H9 (cell line): ENCODE results near the gene UPF3B. TPM values are rescaled to one million over a fixed set of nuclear protein-coding genes. Genes with fewer than 3 reads are reported as not detected.
A peak's percentile ranks its signal among the peaks of the same experiment; 100 is the strongest.

Experiments
- DNase-seq: peaks from one replicate; pipeline ENCODE4 v3.0.0-alpha.2; 2017
- H2AFZ ChIP-seq: one replicate; pipeline ENCODE4 v1.6.1; 2013; ENCODE audit warnings: mild to moderate bottlenecking, low read length, control low read depth, moderate library complexity
- H2AK5ac ChIP-seq: 2 replicates; pipeline ENCODE4 v1.6.1; 2013; ENCODE audit warnings: low read length, control low read depth, mixed read lengths; ENCODE audit not compliant: insufficient read length
- H2BK120ac ChIP-seq: one replicate; pipeline ENCODE4 v1.6.1; 2013; ENCODE audit warnings: low read depth, mild to moderate bottlenecking, low read length, control low read depth, inconsistent platforms; ENCODE audit not compliant: poor library complexity, severe bottlenecking
- H2BK12ac ChIP-seq: 2 replicates; pipeline ENCODE4 v1.6.1; 2013; ENCODE audit warnings: low read length, control low read depth, mixed read lengths, low read depth; ENCODE audit not compliant: insufficient read length
- H2BK15ac ChIP-seq: 2 replicates; pipeline ENCODE4 v1.6.1; 2013; ENCODE audit warnings: low read depth, low read length, control low read depth
- H2BK20ac ChIP-seq: one replicate; pipeline ENCODE4 v1.6.1; 2013; ENCODE audit warnings: low read depth, mild to moderate bottlenecking, low read length, control low read depth, inconsistent platforms; ENCODE audit not compliant: poor library complexity, severe bottlenecking
- H2BK5ac ChIP-seq: 2 replicates; pipeline ENCODE4 v1.6.1; 2013; ENCODE audit warnings: low read length, control low read depth, mixed read lengths; ENCODE audit not compliant: insufficient read length
- H3K14ac ChIP-seq: 2 replicates; pipeline ENCODE4 v1.6.1; 2013; ENCODE audit warnings: low read length, control low read depth; ENCODE audit not compliant: insufficient read depth
- H3K18ac ChIP-seq: 2 replicates; pipeline ENCODE4 v1.6.1; 2013; ENCODE audit warnings: low read depth, mild to moderate bottlenecking, mixed read lengths, low read length, control low read depth; ENCODE audit not compliant: insufficient read length
- H3K23ac ChIP-seq: 2 replicates; pipeline ENCODE4 v1.6.1; 2013; ENCODE audit warnings: low read length, control low read depth, mixed read lengths, low read depth; ENCODE audit not compliant: insufficient read length
- H3K23me2 ChIP-seq: 2 replicates; pipeline ENCODE4 v1.6.1; 2013; ENCODE audit warnings: low read depth, mild to moderate bottlenecking, mixed read lengths, low read length, control low read depth; ENCODE audit not compliant: insufficient read length, poor library complexity, severe bottlenecking
- H3K27ac ChIP-seq: 2 replicates; pipeline ENCODE4 v1.5.1; 2013; ENCODE audit warnings: low read length, control low read depth, mixed read lengths, low read depth; ENCODE audit not compliant: insufficient read length
- H3K27me3 ChIP-seq: 2 replicates; pipeline ENCODE4 v1.6.1; 2013; ENCODE audit warnings: low read length, control low read depth, inconsistent platforms; ENCODE audit not compliant: insufficient read depth
- H3K4ac ChIP-seq: 2 replicates; pipeline ENCODE4 v1.6.1; 2013; ENCODE audit warnings: low read depth, mild to moderate bottlenecking, control low read depth, inconsistent platforms, low read length, moderate library complexity
- H3K4me1 ChIP-seq: 2 replicates; pipeline ENCODE4 v1.6.1; 2013; ENCODE audit warnings: low read length, control low read depth, inconsistent platforms; ENCODE audit not compliant: insufficient read depth
- H3K4me2 ChIP-seq: 2 replicates; pipeline ENCODE4 v1.6.1; 2013; ENCODE audit warnings: low read length, control low read depth, mixed read lengths; ENCODE audit not compliant: insufficient read length, insufficient read depth
- H3K56ac ChIP-seq: 2 replicates; pipeline ENCODE4 v1.6.1; 2013; ENCODE audit warnings: low read depth, mild to moderate bottlenecking, mixed read lengths, low read length, control low read depth; ENCODE audit not compliant: insufficient read length
- H3K79me1 ChIP-seq: 2 replicates; pipeline ENCODE4 v1.6.1; 2013; ENCODE audit warnings: low read depth, mild to moderate bottlenecking, moderate library complexity, low read length, control low read depth, inconsistent platforms; ENCODE audit not compliant: insufficient read depth, poor library complexity, severe bottlenecking
- H3K79me2 ChIP-seq: 2 replicates; pipeline ENCODE4 v1.6.1; 2013; ENCODE audit warnings: low read length, control low read depth, inconsistent platforms; ENCODE audit not compliant: insufficient read depth
- H3K9ac ChIP-seq: 2 replicates; pipeline ENCODE4 v1.6.1; 2013; ENCODE audit warnings: low read length, control low read depth, mixed read lengths; ENCODE audit not compliant: insufficient read length; ENCODE audit errors: extremely low read depth
- H3K9me3 ChIP-seq: one replicate; pipeline ENCODE4 v1.6.1; 2013; ENCODE audit warnings: low read depth, low read length, inconsistent platforms; ENCODE audit not compliant: control insufficient read depth
- H3T11ph ChIP-seq: one replicate; pipeline ENCODE4 v1.6.1; 2013; ENCODE audit warnings: mild to moderate bottlenecking, low read length, control low read depth, inconsistent platforms
- H4K20me1 ChIP-seq: one replicate; pipeline ENCODE4 v1.6.1; 2013; ENCODE audit not compliant: control insufficient read depth, insufficient read length, insufficient read depth
- H4K5ac ChIP-seq: 2 replicates; pipeline ENCODE4 v1.6.1; 2013; ENCODE audit warnings: low read depth, mild to moderate bottlenecking, mixed read lengths, low read length, control low read depth; ENCODE audit not compliant: insufficient read length
- H4K8ac ChIP-seq: replicated peaks from 2 replicates; pipeline ENCODE4 v1.6.1; 2013; ENCODE audit warnings: low read length, control low read depth, mixed read lengths, low read depth; ENCODE audit not compliant: insufficient read length
- H4K91ac ChIP-seq: 2 replicates; pipeline ENCODE4 v1.6.1; 2013; ENCODE audit warnings: low read depth, mild to moderate bottlenecking, moderate library complexity, mixed read lengths, low read length, control low read depth; ENCODE audit not compliant: insufficient read length
- H3K27ac Mint-ChIP-seq, 3 experiments: 2 replicates in 2 of 3; 3 replicates in 1 of 3; pipeline ENCODE4 v1.8.0; 2020 to 2021; ENCODE audit warnings: mixed read lengths in 3 of 3, mild to moderate bottlenecking in 1 of 3, moderate library complexity in 1 of 3
- H3K27me3 Mint-ChIP-seq: 2 replicates; pipeline ENCODE4 v1.8.0; 2021; ENCODE audit warnings: low read depth, mild to moderate bottlenecking, moderate library complexity, mixed read lengths
- H3K36me3 Mint-ChIP-seq, 3 experiments: 2 replicates in 2 of 3; 3 replicates in 1 of 3; pipeline ENCODE4 v1.8.0; 2020 to 2021; ENCODE audit warnings: low read depth in 3 of 3, mixed read lengths in 3 of 3; ENCODE audit not compliant: insufficient read depth in 1 of 3
- H3K4me1 Mint-ChIP-seq, 2 experiments: 2 replicates each; pipeline ENCODE4 v1.8.0; 2020; ENCODE audit warnings: mixed read lengths in 2 of 2
- H3K4me3 Mint-ChIP-seq, 2 experiments: 2 replicates in 1 of 2; 3 replicates in 1 of 2; pipeline ENCODE4 v1.8.0; 2020 to 2021; ENCODE audit warnings: mild to moderate bottlenecking in 2 of 2, mixed read lengths in 2 of 2, moderate library complexity in 1 of 2
- H3K9me3 Mint-ChIP-seq, 2 experiments: 2 replicates in 1 of 2; 3 replicates in 1 of 2; pipeline ENCODE4 v1.8.0; 2020; ENCODE audit warnings: mild to moderate bottlenecking in 2 of 2, mixed read lengths in 2 of 2, moderate library complexity in 1 of 2
- WGBS: extraction: QIAGEN DNeasy Blood & Tissue Kit; methylation state at CpG from one replicate; pipeline ENCODE4 v1.1.7; 2013; ENCODE audit warnings: missing lambda C conversion rate, low lambda C conversion rate, mixed read lengths; ENCODE audit not compliant: insufficient read length; ENCODE audit errors: extremely low coverage; 5-methylcytosine and 5-hydroxymethylcytosine counted together
- total RNA-seq: library from RNA; stranded (reverse); gene quantifications from 2 replicates; pipeline ENCODE4 v1.2.1, GENCODE V29; 2021
- TF ChIP-seq, protein P1 (sequence below): fragments of 200-600 bp; sonication (generic); conservative IDR thresholded peaks from 3 replicates; pipeline ENCODE4 v1.8.0; 2021; ENCODE audit warnings: antibody characterized with exemption, mild to moderate bottlenecking

Gene UPF3B
- total RNA-seq, 1 experiment from 2014 or later, result 31.5 TPM

DNA sequence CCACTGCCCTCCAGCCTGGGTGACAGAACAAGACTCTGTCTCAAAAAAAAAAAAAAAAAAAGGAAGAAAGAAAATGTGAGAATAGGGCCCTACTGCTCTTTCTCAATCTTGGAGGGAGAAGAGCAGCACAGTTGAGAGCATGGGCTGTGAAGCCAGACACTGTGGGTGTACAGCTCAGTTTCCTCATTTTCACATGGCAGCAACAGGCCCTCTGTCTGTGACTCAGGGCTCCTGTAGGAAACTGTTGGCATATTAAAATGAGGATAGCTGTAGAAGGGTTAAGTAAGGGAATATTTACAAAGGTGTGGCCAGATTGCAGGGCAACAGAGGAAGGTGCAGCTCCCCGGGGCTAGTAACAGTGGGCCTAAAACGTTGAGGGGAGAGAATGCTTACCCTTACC lies 46.4 kb upstream of the UPF3B start:
- no peak overlapping the region for H4K5ac ChIP-seq
- H3K27me3 ChIP-seq, result no peaks in the 10 kb centered on the region
- H2BK120ac ChIP-seq, result no peak overlapping the region
- H4K20me1 ChIP-seq, result no peaks in the 10 kb centered on the region
- no peaks in the 10 kb centered on the region for H3K79me2 ChIP-seq
- no peak overlapping the region for H3K4ac ChIP-seq
- H3T11ph ChIP-seq, result no peak overlapping the region
- H3K36me3 Mint-ChIP-seq, result peaks cover 0 to 3% (median 2%) of the 10 kb centered on the region in 3 experiments; a peak in 1 of 7 replicates
- no peak overlapping the region for H3K4me2 ChIP-seq
- H4K8ac ChIP-seq, result no peak overlapping the region
- H3K23me2 ChIP-seq, result no peaks in the 10 kb centered on the region
- no peak overlapping the region; a peak in 1 of 5 replicates for H3K4me3 Mint-ChIP-seq
- H2BK20ac ChIP-seq, result no peak overlapping the region
- H3K4me1 Mint-ChIP-seq, result peaks cover 4% of the 10 kb centered on the region in 2 experiments
- H3K18ac ChIP-seq, result no peak overlapping the region
- H3K56ac ChIP-seq, result peak overlapping the region; percentile 50
- TF ChIP-seq, protein P1, sequence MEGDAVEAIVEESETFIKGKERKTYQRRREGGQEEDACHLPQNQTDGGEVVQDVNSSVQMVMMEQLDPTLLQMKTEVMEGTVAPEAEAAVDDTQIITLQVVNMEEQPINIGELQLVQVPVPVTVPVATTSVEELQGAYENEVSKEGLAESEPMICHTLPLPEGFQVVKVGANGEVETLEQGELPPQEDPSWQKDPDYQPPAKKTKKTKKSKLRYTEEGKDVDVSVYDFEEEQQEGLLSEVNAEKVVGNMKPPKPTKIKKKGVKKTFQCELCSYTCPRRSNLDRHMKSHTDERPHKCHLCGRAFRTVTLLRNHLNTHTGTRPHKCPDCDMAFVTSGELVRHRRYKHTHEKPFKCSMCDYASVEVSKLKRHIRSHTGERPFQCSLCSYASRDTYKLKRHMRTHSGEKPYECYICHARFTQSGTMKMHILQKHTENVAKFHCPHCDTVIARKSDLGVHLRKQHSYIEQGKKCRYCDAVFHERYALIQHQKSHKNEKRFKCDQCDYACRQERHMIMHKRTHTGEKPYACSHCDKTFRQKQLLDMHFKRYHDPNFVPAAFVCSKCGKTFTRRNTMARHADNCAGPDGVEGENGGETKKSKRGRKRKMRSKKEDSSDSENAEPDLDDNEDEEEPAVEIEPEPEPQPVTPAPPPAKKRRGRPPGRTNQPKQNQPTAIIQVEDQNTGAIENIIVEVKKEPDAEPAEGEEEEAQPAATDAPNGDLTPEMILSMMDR, result no peak
- no peak overlapping the region for H2AK5ac ChIP-seq
- H2AFZ ChIP-seq, result no peak overlapping the region
- H3K27ac ChIP-seq, result no peak overlapping the region
- H3K27ac Mint-ChIP-seq, result no peak overlapping the region
- no peak overlapping the region for H2BK5ac ChIP-seq
- no peak overlapping the region for H4K91ac ChIP-seq
- no CpG with 5 or more reads among the region's 2 CpGs for WGBS
- no peak overlapping the region for H3K14ac ChIP-seq
- no peak overlapping the region for H2BK12ac ChIP-seq
- DNase-seq, result no peak
- H3K9ac ChIP-seq, result no peak overlapping the region
- H3K23ac ChIP-seq, result no peak overlapping the region
- H3K9me3 Mint-ChIP-seq, result peaks cover 47 to 62% of the 10 kb centered on the region in 2 experiments
- H2BK15ac ChIP-seq, result no peak overlapping the region
- H3K79me1 ChIP-seq, result no peaks in the 10 kb centered on the region
- H3K27me3 Mint-ChIP-seq, result no peaks in the 10 kb centered on the region
- H3K4me1 ChIP-seq, result 0 out of 2 replicates have a peak, but pooled peaks cover 2% of the 10 kb centered on the region
- H3K9me3 ChIP-seq, result peaks cover 19% of the 10 kb centered on the region
